Stimulated activated CD4-positive, alpha-beta T cell treated with anti-CD3 and anti-CD28 coated beads, Interleukin-1b, Interleukin-23, amount 100 ng/mL, for 4 hours (primary cell): ENCODE results near the gene LAGE3.
A peak's percentile ranks its signal among the peaks of the same experiment; 100 is the strongest.

ENCODE experiments used
- DNase-seq, 2 donors: peaks; one replicate each; pipeline ENCODE4 v3.0.0-alpha.2; 2020; ENCODE audit warnings: low read depth in 2 of 2

The LAGE3 gene

DNA sequence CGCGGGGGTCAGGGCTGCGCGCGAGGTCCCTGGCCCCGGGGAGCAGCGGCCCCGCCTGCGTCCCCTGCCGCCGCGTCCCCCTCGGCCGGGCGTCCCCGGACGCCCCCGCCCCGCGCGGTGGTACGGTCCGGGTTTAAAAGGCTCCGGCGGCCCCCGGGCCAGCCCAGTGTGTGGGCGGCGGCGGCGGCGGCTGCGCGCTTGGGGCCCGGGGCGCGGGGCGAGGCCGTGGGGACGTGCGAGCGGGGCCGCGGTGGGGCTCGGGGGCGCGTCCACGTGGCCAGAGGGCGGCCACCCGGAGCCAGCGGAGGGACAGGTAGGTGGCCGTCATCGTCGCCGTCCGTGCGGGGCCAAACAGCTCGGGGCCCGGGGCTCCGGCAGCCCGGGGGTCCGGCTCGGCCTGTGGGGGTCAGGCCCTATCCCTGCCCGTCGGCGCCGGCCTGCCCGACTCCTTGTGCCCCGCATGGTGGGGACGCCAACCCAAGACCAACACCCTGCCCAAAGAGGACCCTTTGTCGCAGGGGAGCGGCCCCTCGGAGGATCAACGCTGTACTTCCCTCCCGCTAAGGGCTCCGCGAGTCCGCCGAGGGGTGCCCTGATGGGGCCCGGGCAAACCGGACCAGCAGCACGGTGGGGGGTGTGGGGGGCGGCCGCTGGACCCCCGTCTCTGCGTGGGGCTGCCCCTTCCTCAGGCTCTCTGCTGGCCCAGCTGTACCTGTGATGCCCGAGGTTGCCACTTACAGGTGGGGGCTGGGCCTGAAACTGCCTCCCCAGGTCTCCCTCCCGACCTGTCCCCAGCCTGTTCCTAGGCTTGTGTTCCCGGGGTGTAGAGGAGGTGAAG lies 20.7 kb downstream of the LAGE3 start, which contains the start of gene PLXNA3:
PLXNA3 (plus strand) TSS at position 166 of the 838 bp plus-strand sequence. CDS start 1,903 bp downstream, outside the sequence.
- DNase-seq: peak; percentile 55 to 59

DNA sequence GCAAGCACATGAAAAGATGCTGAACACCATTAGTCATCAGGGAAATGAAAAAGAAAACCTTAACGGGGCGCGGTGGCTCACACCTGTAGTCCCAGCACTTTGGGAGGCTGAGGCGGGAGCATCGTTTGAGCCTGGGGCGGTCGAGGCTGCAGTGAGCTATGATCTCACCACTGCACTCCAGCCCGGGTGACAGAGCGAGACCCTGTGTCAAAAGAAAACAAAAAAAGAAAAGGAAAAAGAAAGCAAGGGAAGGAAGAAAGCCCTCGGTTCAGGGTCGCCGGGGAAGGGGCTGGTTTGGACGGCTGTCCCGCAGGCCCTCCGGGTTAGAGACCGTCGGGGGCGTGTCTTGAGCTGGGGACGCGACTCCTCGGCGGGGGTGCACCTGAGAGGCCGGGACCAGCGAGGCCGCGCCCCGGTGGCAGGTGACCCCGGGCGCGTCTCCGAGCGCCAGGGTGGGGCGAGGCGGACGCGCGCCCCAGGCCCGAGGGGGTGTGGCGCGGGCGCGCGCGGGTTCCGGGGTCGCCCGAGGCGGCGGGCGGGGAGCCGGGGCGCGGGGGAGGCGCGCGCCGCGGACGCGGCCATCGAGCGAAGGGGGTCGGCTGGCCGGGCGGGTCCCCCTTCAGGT lies 21.5 kb downstream of the LAGE3 start:
- DNase-seq: peak; percentile 25 to 42

DNA sequence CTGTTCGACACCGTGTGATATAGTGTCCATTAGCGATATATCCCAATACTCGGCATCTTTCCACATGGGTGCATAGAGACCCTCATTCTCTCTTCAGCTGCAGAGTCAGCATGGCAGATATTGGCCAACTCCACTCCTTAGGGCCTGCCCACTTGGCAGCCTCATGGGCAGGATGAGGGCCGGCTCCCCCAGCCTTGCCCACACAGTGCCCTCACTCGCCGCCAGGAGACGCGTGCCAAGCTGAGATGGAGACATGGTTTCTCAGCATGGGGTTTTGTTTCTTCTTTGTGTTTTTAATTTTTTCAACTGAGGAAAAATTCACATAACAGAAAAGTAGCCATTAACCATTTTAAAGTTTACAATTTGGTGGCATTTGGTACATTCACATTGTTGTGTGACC lies 26.3 kb downstream of the LAGE3 start:
- DNase-seq: no peak

DNA sequence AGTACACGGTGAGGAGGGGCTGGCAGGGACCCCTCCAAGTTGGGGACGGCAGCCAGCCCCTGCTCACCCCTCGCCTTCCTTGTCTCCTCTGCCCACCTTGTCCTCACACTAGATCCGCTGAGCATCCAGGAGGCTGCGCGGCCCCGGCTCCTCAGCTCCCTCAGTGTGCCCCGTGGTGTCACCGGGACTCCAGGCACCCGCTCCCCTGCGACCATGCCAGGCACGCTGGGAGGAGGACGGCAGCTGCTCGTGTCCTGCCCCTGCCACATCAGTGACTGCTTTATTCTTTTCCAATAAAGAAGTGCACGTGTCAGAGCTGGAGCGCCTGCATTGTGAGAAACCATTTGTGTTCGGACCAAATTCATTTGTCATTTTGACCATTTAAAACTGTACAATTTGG lies 28.8 kb downstream of the LAGE3 start:
- DNase-seq: no peak

DNA sequence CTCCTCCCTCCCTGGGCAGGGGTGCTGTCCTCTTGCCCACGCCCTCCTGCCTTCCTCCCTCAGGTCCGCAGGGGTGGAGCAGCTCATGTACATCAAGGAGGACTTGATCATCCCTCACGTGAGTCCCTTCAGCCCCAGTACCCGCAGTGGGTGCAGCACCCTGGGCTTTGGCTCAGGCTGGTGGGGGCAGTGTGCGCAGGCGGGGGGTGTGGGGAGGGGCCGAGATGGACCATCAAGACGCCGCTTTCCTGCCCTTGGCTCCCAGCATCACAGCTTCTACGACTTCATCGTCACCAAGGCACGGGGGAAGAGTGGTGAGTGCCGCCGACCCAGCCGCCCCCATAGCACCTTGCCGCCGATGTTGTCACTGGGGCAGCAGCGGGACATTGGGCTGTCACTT lies 29.5 kb downstream of the LAGE3 start:
- DNase-seq: no peak

DNA sequence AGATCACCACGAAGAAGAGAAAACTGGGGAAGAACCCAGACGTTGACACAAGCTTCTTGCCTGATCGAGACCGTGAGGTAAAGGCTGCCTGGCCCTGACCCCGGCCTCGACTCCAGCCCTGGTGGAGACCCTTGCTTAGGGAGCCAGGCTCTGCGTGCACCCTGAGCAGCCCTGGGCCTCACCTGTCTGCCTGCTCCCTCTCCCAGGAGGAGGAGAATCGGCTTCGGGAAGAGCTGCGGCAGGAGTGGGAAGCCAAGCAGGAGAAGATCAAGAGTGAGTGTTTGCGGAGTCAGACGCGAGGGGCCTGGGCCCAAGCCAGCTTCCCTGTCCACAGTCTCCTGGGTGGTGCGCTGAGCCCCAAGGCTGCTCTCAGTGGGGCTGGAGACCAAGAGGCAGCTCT lies 30.6 kb downstream of the LAGE3 start:
- no peak for DNase-seq

DNA sequence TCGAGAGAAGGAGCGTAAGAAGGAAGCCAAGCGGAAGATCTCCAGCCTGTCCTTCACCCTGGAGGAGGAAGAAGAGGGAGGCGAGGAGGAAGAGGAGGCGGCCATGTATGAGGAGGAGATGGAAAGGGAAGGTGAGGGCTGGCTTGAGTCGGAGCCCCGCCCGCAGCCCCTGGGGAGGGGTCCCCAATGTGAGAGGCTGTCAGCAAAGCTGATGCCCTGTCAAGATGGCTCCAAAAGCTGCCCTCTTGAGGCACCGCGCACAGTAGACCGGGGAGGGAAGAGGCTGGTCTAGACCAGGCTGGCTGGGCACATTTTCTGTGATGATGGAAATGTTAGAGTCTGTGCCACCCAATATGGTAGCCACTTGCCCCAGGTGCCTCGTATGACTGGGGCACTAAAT lies 32.7 kb downstream of the LAGE3 start:
- no peak for DNase-seq

DNA sequence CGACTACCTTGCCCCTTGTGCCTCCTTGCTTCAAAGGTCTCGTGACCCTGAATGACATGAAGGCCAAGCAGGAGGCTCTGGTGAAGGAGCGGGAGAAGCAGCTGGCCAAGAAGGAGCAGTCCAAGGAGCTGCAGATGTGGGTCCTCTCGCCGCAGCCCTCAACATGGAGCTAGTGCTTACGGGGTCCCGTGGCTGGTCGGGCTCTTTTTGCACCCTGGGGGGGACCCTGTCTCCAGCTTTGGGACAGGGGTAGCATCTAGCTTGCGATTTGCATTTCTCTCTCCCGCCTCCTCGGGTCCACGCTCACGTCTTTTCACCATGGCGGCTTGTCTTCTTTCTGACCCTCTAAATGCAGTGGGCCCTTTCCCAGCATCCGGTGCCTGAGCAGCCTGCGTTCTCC lies 33.3 kb downstream of the LAGE3 start:
- no peak for DNase-seq

DNA sequence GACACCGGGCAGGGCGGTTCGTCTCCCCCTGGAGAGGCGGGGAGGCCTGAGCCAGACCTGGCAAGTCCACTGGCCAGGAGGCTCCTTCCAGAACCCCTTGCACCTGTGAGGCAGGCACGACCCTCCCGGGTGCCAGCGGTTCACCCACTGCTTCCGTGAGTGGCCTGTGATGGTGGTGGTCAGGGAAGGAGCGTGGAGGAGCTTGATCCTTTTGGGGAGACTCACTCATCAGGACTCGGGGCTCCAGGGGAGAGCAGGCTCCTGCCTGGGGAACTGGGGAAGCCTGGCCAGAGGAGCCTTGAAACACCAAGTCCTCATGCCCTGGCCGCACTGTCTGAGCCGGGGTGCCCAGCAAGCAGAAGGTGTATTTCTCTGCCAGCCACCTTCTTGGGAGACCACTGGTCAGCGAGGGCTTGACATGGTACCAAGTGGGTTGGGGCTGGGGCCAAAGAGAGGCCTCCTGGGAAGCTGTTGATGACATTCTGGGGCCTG lies 34.3 kb downstream of the LAGE3 start:
- DNase-seq: no peak

DNA sequence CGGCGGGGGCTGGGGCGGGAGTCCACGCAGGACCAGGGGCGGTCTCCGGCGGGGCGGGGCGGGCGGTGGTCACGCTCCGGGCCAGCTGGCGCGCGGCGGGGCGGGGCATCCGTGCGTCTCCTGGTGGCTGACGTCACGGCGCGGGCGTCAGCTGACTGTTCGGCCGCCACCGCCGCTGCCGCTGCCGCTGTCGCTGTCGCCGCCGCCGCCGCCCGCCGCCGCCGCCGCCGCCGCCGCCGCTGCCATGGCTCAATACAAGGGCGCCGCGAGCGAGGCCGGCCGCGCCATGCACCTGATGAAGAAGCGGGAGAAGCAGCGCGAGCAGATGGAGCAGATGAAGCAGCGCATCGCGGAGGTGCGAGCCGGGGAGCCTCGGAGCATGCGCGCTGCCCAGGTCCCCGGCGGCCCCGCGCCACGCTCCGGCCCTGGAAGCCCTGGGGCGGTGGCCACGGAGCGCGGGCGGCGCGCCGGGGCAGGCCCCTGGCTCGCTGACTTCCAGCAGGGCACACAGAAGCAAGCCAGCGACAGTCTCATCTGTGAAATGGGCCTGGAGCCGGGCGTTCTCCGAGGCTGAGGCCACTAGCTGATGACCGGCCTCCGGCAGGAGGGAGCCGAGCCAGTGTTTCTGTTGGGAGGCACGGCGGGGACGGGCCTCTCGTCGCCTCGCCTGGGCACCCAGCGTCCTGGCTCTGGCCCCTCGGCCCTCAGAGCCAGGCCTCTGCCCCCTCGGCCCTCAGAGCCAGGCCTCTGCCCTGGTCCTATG lies 34.9 kb downstream of the LAGE3 start, which contains the start of gene FAM50A:
FAM50A (plus strand) TSS at position 150 of the 763 bp plus-strand sequence; CDS start at position 245, 95 bp downstream.
- peak; percentile 37 to 73 for DNase-seq

DNA sequence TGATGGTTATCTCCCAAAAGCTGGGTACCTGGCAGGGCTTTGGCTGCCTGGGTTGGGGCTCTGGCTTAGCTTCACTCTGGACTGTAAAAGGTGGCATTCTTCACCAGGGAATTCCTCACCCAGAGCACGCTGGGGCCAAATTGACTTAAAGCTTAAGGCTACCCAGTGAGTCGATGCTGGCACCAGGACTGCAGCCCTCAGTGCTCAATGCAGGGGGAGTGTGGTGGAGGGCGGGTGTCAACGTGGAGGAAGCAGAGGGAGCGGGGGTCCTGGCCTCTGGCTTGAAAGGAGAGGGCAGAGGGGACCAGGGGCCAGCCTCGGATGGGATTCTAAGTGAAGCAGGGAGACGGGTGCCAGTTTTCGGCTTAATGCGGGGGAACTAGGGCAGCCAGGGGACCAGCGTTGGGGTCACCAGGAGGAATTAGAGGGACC lies 35.6 kb downstream of the LAGE3 start:
- no peak for DNase-seq

DNA sequence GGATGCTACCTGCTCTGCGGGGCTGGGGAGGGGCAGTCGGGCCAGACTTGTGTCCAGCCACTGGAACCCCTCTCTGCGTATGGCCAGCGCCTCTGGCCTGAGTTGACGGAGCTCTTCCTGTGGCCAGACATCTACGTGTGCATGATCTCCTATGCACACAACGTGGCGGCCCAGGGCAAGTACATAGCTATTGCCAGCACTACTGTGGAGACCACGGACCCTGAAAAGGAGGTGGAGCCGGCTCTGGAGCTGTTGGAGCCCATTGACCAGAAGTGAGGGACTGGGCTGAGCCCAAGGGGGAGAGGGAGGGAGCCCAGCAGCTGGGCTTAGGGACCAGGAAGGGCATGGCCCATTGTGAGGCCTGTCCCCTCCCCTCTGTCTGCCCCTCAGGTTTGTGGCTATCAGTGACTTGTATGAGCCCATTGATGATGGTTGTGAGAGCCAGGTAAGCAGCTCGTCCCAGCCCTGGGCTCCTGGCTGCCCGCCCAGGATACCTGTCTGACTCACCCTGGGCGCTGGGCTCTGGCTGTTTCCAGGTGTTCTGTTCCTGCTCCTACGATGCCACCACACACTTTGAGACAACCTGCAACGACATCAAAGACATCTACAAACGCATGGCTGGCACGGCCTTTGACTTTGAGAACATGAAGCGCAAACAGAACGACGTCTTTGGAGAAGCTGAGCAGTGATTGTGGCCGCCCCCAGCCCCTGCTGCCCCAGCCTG lies 36.9 kb downstream of the LAGE3 start:
- DNase-seq: no peak

DNA sequence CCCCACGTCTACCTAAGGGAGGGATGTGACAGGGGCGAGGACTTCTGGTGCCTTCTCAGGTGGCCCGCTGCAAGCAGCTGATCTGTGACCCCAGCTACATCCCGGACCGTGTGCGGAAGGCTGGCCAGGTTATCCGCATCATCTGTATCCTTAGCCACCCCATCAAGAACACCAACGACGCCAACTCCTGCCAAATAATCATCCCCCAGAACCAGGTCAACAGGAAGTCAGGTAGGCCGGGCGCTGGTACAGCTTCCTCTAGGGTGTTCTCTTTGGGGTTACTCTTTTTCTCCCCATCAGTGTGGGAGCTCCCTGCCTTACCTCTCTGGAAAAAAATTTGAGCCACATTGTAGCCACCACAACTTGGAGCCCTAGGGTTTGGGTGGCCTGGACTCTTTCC lies 37.5 kb downstream of the LAGE3 start:
- no peak for DNase-seq

DNA sequence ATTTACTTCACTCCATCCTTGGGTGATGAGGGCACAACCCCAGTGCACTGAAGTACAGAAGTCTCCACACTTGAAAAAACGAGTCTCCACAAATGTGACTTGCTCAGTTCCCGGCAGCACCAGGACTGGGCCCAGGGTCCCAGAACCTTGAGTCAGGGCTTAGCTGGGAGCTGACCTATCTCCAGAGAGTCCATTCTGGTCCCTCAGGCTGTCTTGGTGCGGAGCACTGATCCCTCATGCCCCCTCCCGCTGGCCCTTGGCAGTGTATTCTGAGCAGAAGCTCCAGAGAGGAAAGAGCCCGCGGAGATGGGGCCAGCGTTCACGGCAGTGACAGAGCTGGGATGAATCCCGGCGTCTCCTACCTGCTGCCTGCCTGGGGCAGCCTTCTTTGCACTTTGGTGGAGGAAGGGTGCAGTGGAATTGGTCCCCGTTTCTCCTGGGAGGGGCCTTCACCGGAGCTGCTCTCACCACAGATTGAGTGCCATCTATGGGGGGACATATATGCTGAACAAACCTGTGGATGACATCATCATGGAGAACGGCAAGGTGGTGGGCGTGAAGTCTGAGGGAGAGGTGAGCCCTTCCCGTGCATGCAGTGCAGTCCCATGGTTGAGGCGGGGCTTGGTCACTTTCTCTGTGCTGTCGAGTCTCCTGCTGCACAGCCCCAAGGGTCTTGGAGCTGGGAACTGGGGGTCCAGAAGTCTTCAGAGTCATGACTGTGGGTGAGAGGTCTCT lies 38.3 kb downstream of the LAGE3 start:
- no peak for DNase-seq

DNA sequence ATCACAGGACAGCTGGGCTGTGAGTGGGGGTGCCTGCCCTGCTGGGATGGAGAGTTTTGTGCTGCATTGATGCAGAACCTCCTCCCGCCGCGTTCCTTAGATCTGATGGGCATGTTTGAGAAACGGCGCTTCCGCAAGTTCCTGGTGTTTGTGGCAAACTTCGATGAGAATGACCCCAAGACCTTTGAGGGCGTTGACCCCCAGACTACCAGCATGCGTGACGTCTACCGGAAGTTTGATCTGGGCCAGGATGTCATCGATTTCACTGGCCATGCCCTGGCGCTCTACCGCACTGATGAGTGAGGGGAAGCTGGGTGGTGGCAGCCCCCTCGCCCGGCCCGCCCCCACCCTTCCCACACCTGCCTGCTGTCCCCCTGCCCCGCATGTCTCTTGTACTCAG lies 39.2 kb downstream of the LAGE3 start:
- no peak for DNase-seq

DNA sequence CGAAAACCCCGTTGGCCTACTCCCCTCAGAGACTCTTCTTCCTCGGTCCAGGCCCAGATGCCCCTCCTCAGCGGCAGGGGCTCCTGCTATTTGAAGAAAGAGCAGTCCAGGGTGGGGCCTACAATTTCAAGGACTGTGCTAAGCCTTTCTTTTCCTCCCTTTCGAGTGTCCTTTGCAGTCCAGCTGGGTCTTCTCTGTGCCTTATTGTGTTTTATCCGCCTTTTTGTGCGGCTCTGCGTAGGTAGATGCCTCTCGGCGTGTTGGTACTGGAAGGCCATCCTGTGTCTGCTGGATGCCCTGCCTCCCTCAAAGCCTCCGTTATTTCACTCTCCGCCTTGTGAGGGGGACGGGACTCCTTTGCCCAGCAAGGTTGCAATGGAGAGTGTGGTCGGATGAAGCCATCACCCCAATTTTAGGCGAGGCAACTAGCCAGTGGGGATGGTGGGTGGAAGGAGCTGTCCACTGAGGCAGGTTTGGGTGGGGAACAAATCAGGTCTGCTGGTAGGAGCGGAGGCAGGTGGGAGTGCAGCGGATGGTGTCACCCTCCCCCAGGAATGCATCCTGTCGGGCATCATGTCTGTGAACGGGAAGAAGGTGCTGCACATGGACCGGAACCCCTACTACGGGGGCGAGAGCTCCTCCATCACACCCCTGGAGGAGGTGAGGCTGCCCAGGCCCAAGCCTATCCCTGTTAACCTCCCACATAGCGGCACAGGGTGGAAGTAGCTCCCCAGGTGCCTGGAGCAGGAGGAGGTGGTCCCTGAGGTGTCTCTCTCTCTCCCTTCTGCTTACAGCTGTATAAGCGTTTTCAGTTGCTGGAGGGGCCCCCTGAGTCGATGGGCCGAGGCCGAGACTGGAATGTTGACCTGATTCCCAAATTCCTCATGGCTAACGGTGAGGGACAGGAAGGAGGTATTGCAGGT lies 40.8 kb downstream of the LAGE3 start:
- no peak for DNase-seq

DNA sequence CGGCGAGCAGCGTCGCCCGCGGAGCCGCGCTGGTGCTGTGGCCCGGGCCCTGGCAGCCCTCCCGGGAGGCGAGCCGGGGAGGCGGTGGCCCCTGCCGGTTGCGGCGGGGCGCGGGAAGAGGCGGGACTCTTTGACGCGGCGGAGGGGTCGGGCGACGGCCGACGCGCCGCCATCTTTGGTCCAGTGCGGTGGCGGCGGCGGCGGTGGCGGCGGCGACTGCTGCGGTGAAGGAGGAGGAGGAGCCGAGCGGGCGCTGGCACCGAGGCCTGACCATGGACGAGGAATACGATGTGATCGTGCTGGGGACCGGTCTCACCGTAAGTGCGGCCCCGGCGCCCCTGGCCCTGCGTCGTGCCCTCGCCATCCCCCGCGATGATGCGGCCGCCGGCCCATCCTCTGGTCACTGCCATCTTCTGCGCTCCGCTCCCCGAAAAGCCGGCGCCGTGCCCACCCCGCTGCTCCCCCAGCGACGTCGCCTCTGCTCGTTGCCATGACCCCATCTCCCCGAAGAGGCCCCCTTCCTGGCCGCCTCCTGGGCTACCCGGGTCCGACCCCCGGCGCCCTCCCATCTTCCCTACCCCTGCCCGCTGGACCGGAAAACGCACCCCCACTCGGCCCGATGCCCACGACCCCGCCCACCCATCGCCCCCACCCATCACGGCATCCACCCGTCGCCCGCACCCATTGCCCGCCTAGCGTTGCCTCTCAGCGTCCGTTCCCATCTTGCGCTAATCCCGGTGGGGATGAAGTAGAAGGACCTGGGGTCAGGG lies 41.9 kb downstream of the LAGE3 start, which contains the start of gene GDI1:
GDI1 (plus strand) TSS at position 172 of the 770 bp plus-strand sequence; CDS start at position 273, 101 bp downstream.
- DNase-seq: peak; percentile 27 to 40

DNA sequence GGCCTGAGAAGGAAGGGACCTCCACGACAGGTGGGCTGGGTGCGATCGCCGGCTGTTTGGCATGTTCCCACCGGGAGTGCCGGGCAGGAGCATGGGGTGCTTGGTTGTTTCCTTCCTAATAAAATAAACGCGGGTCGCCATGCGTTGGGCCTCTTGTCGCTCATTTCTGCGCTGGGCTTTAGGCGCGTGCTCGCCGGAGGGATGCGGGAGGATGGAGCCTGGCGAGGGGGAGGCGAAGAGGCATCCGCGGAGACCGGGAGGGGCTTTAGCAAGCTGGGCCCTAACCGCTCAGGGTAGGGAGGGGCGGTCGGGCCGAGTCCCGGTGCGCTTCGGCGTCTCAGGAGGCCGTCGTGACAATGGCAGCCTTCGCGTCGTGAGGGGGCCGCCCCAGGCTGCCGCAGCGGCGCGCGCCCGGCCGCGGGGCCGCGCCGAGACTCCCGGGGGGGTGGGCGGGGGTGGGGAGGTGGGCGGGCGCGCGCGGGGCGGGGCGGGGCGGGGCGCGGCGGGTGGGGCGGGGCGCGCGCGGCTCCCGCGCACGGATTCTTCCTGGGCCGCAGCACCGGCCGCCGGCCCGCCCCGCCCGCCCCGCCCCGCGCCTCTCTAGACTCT lies 42.6 kb downstream of the LAGE3 start:
- peak; percentile 37 to 42 for DNase-seq
